ENCODE data around the gene ZNF580. TPM values are rescaled to one million over a fixed set of nuclear protein-coding genes. Genes with fewer than 3 reads are reported as not detected.
A peak's percentile ranks its signal among the peaks of the same experiment; 100 is the strongest.

The ZNF580 gene
- total and polyA plus RNA-seq, 9 donors, result 14.5 to 70.6 (median 59.4) TPM

- Histone ChIP-seq H3K27me3 (no peaks in the 10 kb centered on the region), H3K4me1 (ENCODE audit: insufficient read depth) (peaks cover 10% of the 10 kb centered on the region), H3K9me3 (no peaks in the 10 kb centered on the region), H3K4me3 (no peak overlapping the region), H3K36me3 (no peaks in the 10 kb centered on the region), H3K27ac (no peak overlapping the region)
- no peak for TF ChIP-seq POLR2A (IDR thresholded peaks at IDR 0.05)
- peak; percentile 77 to 90 (median 79) for TF ChIP-seq CTCF (IDR thresholded peaks at IDR 0.05)
- intact Hi-C loops (cut with DNase I), result loop anchor here in 2 of 4 donors (5.0 to 10.0 kb wide), 2 partner anchors 115 to 518 kb away; partner anchors contain the start of gene PPP1R12C (in 1 of the 2)
- peak; percentile 63 to 93 (median 81) for DNase-seq
- WGBS, 3 donors, result 18 to 27% (median 22%) methylated on average over 3 of the region's 3 CpGs
Observed at GRCh38 chr19:55632463-55632834, 8.4 kb upstream of the ZNF580 start.

- H3K27ac ChIP-seq, result no peak overlapping the region
- peaks cover 10% of the 10 kb centered on the region for H3K4me1 ChIP-seq (ENCODE audit: insufficient read depth)
- no peak for DNase-seq
- no peak overlapping the region for H3K4me3 ChIP-seq
- no peaks in the 10 kb centered on the region for H3K9me3 ChIP-seq
- WGBS, 3 donors, result 71 to 79% (median 72%) methylated on average over 8 of the region's 8 CpGs
- TF ChIP-seq EP300 (IDR thresholded peaks at IDR 0.05) (no peak), CTCF (IDR thresholded peaks at IDR 0.05) (no peak)
- H3K36me3 ChIP-seq, result no peaks in the 10 kb centered on the region
- intact Hi-C loops (cut with DNase I), result loop anchor here in 2 of 4 donors (5.0 to 10.0 kb wide), 2 partner anchors 117 to 519 kb away; partner anchors contain the start of gene PPP1R12C (in 1 of the 2)
- no peaks in the 10 kb centered on the region for H3K27me3 ChIP-seq
Observed at GRCh38 chr19:55633861-55634260, 6.9 kb upstream of the ZNF580 start.

- intact Hi-C loops (cut with DNase I), result loop anchor here in 1 of 4 donors (10.0 kb wide), 1 partner anchor 521 kb away; the partner anchor contains the start of gene PPP1R12C
- DNase-seq, result peak in 3 of 5 donors; percentile 43 to 55 (median 47)
Observed at GRCh38 chr19:55635334-55635717, 5.5 kb upstream of the ZNF580 start.

GRCh38 chr19:55635856-55636440 lies 4.9 kb upstream of the ZNF580 start:
- H3K4me3 ChIP-seq, result peak overlapping the region; percentile 63
- peaks cover 13% of the 10 kb centered on the region for H3K4me1 ChIP-seq (ENCODE audit: insufficient read depth)
- no peak for TF ChIP-seq EP300 (IDR thresholded peaks at IDR 0.05)
- no peak for TF ChIP-seq POLR2A (IDR thresholded peaks at IDR 0.05)
- no peak for TF ChIP-seq CTCF (IDR thresholded peaks at IDR 0.05)
- no peaks in the 10 kb centered on the region for H3K36me3 ChIP-seq
- H3K9me3 ChIP-seq, result no peaks in the 10 kb centered on the region
- H3K27me3 ChIP-seq, result no peaks in the 10 kb centered on the region
- intact Hi-C loops (cut with DNase I), result loop anchor here in 1 of 4 donors (10.0 kb wide), 1 partner anchor 521 kb away; the partner anchor contains the start of gene PPP1R12C
- 46 to 64% (median 55%) methylated on average over 7 of the region's 7 CpGs for WGBS, 3 donors
- peak overlapping the region; percentile 91 to 98 for H3K27ac ChIP-seq
- peak in 1 of 5 donors; percentile 42 for DNase-seq

More at GRCh38 chr19:55635334-55635717, 5.5 kb upstream of the ZNF580 start:
- 4 to 7% (median 5%) methylated on average over 9 of the region's 9 CpGs for WGBS, 3 donors
- Histone ChIP-seq H3K4me3 (peak overlapping the region; percentile 63), H3K27ac (peak overlapping the region; percentile 91 to 98), H3K27me3 (no peaks in the 10 kb centered on the region), H3K9me3 (no peaks in the 10 kb centered on the region), H3K36me3 (no peaks in the 10 kb centered on the region), H3K4me1 (ENCODE audit: insufficient read depth) (peaks cover 13% of the 10 kb centered on the region)
- TF ChIP-seq EP300 (IDR thresholded peaks at IDR 0.05) (no peak), CTCF (IDR thresholded peaks at IDR 0.05) (no peak), POLR2A (IDR thresholded peaks at IDR 0.05) (no peak)

All from ovary (tissue), 9 donors.